Hematopoietic multipotent progenitor cell treated with erythropoietin and hydrocortisone succinate and interleukin-3 and kit ligand, for 8 days (in vitro differentiated cells): Measurements from ENCODE around the gene SYNGR1.
A peak's percentile ranks its signal among the peaks of the same experiment; 100 is the strongest.
"Not testable (repeated sequence)": the region's sequence is repeated elsewhere in the genome, so short reads cannot be mapped to it uniquely, and the experiment has no call there.

Source experiments
- DNase-seq: peaks from one replicate; pipeline ENCODE4 v3.0.0-alpha.2; 2015

SYNGR1 gene

DNA sequence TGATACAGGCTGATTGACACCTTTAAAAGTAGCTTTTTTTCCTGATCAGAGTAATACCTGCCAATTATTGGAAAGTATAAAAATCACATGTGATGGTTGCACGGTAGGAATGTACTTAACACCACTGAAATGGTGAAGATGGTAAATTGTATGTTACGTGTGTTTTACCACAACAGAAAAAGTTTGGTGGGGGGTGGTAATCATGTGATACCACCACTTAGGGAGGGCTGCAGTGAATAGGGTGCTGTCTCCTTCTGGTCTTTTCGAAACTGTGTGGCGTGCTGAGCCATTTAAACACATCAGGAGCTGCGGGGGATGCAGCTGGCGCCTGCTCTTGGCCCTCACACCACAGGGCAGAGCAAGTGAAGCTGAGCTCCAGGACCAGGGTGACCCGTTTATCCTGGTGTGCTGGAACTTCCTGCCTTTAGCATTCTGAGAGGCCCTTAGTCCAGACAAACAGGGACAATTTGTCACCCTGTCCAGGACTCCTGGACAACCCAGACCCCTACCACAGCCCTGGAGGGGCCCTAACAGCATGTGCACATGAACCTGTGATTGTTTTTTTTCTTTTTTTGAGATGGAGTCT is 2.6 kb downstream of the SYNGR1 start:
- no peak for DNase-seq

DNA sequence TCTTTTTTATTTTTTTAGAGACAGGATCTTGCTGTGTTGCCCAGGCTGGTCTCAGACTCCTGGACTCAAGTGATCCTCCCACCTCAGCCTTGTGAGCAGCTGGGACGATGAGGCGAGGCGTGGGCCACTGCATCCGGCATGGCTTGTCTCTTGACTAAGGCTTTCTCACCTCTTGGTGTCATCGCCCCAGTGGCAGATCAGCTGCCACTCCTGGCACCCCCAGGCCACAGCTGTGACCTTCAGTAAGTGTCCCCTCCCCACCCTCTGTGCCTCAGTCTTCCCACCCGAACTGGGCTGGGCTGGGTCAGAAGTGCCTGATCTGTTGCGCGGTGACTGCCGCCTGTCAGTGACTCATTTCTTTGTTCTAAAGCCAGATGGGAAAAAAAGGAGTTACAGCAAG is 3.6 kb downstream of the SYNGR1 start:
- peak; percentile 37 for DNase-seq

DNA sequence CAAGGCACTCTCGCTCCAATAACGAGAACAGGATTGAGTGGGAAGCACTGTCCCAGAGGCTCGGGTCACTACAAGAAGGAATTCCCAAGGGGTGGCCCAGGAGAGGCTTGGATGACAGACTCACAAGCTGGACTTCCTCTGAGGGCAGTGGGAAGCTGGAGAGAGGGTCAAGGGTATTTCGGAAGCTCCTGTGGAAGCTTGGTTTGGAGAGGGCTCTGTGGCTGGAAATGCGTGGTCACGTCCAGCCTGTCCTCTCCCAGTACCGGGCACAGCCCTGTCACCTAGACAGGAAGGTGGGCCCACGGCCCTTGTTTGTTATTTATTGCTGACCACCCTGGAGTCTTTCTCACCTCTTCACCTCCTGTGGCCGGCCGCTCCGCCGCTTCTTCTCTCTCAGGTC is 5.3 kb downstream of the SYNGR1 start:
- DNase-seq = no peak

DNA sequence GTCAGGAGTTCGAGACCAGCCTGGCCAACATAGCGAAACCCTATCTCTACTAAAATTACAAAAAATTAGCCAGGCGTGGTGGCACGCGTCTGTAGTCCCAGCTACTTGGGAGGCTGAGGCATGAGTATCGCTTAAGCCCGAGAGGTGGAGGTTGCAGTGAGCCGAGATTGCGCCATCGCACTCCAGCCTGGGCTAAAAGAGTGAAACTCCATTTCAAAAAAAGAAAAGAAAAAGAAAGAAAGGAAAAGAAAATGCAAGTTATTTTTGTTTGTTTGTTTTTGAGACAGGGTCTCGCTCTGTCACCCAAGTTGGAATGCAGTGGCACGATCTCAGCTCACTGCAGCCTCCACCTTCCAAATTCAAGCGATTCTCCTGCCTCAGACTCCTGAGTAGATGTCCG is 6.0 kb downstream of the SYNGR1 start:
- DNase-seq = not testable (repeated sequence)

DNA sequence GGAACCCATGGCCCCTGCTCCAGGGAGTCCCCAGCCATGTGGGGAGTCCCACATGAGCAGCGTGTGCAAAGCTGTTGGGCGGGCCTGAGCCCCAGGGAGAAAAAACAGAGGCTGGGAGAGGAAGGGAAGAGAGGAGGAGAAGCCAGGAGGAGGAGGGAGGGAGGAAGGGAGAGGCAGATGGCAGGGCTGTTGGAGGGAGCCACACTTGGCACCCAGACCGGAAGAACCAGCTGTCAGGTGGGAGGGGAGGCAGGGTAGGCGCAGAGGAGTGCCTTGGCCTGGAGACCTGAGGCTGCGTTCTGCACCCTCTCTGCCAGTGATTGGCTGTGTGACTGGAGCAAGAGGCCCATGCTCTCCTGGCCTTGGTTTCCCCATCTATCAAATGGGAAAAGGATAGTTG is 6.7 kb downstream of the SYNGR1 start:
- no peak for DNase-seq

DNA sequence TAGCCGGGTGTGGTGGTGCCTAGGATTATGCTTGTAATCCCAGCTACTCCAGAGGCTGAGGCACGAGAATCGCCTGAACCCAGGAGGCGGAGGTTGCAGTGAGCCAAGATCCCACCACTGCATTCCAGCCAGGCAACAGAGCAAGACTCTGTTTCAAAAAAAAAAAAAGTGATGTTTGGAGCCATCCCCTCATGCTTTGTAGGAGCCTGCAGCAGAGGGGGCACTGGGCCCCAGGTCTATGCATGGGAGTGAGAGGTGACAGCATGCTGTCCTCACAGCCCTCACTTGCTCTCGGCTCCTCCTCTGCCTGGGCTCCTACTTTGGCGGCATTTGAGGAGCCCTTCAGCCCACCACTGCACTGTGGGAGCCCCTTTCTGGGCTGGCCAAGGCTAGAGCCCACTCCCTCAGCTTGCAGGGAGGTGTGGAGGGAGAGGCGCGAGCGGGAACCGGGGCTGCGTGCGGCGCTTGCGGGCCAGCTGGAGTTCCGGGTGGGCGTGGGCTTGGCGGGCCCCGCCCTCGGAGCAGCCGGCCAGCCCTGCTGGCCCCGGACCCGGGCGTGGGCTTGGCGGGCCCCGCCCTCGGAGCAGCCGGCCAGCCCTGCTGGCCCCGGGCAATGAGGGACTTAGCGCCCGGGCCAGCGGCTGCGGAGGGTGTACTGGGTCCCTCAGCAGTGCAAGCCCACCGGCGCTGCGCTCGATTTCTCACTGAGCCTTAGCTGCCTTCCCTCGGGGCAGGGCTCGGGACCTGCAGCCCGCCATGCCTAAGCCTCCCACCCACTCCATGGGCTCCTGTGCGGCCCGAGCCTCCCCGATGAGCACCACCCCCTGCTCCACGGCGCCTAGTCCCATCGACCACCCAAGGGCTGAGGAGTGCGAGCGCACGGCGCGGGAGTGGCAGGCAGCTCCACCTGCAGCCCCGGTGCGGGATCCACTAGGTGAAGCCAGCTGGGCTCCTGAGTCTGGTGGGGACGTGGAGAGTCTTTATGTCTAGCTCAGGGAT is 7.6 kb downstream of the SYNGR1 start:
- DNase-seq = not testable (repeated sequence)

DNA sequence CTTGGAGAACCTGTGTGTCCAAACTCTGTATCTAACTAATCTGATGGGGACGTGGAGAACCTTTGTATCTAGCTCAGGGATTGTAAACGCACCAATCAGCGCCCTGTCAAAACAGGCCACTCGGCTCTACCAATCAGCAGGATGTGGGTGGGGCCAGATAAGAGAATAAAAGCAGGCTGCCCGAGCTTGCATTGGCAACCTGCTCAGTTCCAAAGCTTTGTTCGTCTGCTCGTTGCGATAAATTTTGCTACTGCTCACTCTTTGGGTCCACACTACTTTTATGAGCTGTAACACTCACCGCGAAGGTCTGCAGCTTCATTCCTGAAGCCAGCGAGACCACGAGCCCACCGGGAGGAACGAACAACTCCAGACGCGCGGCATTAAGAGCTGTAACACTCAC is 8.4 kb downstream of the SYNGR1 start:
- DNase-seq = peak; percentile 64

DNA sequence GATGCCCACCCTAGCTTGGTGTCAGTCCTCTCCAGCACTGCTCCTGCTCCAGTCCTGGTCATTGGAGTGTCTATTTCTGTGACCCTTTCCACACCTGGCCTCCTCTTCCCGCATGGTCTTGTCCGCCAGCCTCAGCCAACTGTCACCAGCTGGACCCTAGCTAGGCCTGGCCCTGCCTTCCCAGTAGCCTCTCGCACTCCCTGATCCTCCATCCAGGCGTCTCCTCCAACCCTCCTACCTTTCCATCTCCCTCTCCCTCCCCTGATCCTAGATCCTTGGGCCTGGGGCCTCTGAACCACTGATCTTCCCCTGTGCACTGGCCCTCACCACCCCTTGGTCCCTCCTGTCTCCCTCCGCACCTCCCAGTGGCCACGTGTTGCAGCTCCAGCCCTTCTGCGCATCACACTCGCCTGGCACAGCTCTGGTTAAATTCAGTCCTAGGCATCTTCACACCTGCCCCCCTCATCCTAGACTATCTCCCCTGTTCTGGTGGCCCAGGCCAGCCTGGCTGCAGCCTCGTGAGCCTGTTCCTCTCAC is 9.9 kb downstream of the SYNGR1 start:
- DNase-seq = no peak

DNA sequence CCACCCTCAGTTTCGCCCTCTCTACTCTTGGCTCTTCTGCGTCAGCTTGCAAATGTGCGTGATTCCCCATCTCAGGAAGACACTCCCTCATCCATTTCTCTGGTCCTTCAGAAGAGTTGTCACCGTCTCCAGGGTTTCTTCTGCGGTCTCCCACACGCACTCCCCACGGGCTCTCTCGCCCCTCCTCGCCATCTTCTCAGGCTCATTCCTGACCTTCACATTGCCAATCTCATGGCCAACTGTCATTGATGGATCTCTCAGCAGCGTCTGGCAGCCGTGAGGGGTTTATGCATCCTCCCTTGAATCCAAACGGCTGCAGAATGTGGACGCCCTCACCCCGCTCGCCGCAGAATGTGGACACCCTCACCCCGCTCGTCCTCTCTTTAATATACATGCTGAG is 10.5 kb downstream of the SYNGR1 start:
- no peak for DNase-seq

DNA sequence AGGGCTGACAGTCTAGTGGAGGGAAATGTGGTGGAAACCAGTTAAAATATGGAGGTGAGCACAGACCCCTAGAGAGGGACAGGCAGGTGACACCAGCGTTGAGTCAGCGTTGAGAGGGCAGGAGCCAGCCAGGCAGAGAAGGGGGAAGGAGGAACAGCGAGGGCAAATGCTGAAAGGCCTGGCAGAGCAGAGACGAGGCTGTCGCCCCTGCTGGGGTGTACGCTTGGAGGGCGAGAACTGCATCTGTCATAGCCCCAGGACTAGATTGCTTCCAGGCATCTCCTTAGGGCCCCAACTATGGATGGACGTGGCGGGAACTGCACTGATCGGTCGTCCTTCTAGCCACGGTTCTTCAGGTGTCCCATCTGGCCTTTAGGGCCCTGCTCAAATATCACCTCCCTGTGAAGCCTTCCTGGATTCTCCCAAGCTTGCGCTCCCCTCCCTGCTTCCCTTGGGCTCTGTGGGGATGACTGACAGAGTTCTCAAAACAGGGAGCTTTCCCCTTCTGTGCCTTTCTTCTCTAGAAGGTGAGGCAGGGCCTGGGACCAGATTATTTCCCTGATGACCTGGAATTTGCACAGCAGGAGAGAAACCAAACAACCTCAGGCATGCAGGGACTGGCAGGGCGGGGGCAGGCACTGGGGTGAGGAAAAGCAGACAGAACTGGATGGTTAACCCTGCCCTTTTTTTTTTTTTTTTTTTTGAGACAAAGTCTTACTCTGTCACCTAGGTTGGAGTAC is 11.1 kb downstream of the SYNGR1 start:
- DNase-seq = peak; percentile 39

DNA sequence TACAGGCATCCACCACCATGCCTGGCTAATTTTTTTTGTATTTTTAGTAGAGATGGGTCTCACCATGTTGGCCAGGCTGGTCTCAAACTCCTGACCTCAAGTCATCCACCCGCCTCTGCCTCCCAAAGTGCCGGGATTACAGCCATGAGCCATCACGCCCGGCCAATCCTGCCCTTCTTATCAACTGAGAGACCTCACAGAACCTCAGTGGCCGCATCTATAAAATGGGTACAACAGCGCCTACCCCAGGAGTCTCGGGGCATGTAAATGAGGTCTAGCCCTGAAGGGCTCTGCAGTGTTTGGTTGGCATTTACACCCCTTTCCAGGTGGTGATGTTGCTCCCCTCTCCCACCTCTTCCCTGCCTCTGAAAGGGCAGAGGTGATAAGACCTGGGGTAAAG is 11.7 kb downstream of the SYNGR1 start:
- peak; percentile 65 for DNase-seq

DNA sequence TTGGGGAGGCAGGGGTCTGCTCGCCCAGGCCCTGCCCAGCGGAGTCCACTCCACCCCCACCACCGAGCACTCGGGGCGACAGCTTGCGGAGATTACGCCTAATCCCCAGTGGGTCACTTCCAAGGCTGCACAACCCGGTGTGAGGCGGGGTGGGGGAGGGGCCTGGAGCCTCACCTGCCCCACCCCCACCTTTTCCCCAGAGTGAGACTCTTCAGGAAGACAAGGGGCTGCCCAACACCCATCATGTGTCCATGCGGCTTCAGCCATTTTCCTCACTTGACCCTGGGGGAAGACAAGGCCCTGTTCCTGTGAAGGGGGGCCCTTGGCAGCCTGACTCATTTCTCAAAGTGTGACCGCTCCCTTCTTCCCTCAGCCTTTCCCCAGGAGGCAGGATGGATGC is 12.5 kb downstream of the SYNGR1 start:
- DNase-seq = peak; percentile 38

DNA sequence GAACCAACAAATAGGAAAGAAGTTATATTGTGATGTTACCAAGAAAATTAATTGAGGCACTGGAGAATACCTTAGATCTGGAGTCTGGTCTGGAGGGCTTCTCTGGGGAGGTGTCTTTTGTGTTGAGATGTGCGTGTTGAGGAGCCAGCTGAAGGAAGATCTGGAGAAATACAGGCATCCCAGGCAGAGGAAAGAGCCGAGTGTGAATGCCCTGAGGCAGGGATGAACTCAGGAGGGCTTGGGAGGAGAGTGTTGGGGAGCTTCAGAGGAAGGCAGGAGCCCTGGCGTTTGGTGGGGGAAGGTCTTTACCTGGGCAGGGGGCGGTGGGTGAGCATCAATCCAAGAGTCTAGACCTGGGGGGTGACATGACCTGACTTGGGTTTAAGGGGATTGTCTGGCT is 13.1 kb downstream of the SYNGR1 start:
- peak; percentile 37 for DNase-seq

DNA sequence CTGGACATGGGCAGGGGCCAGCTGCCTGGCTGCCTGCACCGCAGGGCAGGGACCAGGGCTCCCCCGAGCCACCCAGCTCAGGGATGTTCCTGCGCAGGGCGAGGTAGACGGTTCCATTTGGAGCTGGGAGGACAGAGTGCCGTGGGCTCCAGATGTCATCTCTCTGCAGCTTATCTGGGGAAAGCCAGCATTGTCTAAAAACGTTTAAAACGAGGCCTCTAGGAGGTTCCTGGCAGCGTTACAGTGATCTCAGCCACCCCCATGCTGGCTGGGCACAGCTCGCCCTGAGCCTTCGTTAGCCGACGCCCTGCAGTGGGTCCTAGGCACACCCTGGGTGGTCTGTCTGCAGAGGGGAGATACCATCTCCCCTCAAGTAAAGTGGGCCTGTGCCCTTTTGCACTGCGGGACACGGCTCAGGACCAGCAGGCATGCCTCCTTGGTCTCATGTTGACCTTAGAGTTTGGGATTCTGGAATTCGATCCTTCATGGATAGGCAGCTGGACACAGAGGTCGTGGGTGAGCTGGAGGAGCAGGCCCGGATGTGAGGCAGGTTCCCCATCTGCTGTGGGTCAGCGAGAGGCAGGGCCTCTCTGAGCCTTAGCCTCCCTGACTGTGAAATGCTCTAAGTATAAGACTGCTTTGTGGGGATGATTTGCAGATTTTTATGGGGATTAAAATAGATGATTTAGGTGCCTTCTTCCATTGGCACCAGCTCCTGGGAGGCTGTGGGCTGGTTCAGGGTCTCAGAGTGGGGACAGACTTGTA is 14.1 kb downstream of the SYNGR1 start:
- DNase-seq = peak; percentile 99

DNA sequence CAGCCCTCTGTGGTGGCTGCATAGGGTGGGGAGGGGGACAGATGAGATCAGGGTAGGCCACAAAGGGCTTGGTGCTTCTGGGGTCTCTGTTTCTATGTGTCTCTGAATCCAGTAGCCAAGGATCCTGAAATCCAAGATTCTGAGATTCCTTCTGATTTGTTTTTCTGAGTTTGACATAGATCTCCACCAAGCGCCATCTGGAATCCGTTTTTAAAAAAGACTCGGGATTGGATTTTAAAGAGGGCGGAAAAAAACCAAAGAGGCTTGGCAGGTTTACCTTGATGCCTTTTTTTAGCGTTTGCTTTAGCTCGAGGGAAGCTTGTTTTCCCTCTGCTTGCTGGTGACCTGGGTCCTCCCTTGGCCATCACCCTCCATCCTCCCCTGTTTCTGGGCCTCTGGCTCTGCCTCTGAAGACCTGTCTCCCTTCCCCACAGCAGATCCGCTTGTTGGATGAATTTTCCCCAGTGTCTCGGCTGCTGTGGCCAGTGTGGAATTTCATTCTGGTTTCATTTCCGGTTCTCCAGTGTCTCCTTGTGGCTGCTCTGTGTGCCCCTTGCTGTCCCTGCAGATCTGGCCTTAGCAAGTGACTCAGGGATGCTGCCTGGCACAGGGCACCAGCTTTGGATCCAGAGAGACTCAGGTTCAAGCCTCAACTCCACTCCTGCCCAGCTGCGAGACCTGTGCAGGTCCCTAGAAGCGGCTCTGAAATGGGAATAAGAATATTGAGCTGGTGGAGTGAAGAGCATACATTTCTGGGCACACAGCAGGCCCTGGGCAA is 15.1 kb downstream of the SYNGR1 start:
- DNase-seq = peak; percentile 66

DNA sequence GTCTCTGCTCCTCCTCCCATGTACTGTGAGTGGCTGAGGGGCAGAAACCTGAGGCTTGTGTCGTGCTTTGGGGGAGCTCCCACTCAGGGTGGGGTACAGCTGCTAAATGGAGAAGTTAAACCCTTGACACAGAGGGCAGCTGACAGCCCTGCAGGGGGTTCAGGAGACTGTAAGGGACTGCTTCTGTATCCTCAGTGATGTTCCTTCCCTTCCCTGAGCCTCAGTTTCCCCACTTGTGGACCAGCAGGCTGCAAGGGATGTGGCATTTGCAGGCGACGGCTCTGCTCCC is 15.6 kb downstream of the SYNGR1 start:
- DNase-seq = no peak

DNA sequence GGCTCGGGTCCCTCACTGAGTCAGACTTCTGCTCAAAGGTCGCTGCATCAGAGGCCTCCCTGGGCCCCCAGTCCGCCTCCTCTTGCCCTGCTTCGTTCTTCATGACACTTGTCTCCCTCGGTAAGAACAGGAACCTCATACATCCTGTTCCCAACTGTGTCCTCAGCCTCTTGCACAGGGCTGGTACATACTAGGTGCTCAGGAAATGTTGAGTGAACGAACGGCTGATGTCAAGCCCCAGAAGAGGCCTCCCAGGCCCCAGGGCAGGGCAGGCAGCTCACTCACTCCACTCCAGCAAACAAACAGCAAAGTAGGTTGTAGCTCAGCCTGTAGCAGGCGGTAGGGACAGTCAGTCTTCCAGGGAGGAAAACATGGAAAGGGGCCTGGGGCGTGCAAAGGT is 17.2 kb downstream of the SYNGR1 start:
- no peak for DNase-seq

DNA sequence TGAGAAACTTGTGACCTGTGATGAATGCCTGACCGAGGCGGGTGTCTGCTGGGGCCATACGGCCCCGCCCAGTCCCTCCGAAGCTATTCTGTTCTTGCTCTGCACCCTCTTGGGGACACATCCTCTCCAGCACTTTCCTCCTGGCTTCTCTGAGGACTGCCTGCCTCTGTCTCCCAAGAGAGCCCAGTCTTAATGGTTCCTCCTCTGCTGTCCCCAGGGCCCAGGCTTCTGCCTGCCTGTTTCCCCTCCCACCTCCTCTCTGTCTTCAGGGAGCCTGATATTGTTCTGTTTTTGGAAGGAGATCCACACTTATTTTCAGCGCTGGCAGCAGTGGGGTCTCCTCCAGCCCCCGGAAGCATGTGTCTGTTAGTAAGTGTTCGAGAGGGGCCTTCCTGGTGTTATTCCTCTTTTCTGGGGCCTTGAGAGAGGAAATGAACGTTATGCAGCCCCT is 18.7 kb downstream of the SYNGR1 start:
- peak; percentile 64 for DNase-seq

DNA sequence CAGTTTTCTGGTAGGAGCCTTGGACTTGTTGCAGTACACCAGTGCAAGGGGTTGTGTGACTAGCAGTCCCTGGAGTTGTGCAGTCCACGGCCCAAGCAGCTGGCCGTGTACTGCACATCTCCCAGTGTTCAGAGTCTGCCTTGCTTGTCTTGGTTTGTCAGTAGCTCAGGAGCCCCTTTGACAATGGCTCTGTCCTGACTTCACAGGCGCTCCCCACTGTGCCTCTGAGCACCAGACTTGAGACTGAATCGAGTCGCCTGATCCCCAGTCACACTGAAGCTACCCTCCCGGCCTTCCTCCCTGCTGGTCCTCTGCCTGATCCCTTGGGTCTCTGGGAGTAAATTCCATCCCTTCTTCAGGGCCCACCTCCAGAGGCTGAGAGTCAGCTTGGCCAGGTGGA is 19.4 kb downstream of the SYNGR1 start:
- no peak for DNase-seq

DNA sequence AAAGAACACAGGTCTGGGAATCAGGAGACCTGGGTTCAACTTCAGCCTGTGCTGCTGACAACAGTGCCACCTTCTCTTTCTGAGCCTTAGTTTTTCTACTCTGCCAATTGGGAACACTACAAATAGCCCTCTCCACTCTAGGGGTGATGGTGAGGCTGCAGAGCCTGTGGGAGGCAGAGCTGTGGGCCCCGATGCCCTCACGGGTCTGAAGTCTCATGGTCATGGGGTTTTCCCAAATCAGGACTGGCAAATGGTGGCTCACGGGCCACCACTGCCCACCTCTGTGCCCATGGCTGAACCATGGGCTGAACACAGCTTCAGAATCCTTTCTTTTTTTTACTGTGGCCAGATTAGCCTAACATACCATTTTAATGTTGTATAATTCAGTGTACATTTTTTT is 19.8 kb downstream of the SYNGR1 start:
- no peak for DNase-seq

DNA sequence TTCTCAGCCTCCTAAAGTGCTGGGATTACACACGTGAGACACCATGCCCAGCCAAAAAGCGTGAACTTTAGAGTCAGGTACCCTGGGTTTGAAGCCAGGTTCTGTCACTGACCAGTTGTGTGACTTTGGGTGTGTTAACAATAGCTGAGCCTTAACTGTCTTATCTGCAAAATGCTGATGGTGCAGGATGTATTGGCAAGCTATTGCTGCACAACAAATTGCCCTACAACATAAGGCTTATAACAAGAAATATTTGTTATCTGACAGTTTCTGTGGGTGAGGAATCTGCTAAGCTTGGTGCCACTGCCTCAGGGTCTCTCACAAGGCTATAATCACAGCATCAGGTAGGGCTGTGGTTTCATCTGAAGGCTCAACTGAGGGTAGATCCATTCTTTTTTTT is 21.9 kb downstream of the SYNGR1 start:
- DNase-seq = peak; percentile 51

DNA sequence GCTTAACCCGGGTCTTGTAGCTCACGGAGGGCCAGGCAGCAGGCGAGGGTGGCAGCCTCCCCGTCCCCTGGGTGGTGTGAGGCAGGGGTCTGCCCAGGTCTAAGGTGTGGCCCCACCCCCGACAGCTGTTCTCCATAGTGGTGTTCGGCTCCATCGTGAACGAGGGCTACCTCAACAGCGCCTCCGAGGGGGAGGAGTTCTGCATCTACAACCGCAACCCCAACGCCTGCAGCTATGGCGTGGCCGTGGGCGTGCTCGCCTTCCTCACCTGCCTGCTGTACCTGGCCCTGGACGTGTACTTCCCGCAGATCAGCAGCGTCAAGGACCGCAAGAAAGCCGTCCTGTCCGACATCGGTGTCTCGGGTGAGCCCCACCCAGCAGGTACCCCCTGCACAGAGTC is 24.4 kb downstream of the SYNGR1 start:
- no peak for DNase-seq
